GM18505 (cell line): ENCODE results near the gene HBE1.
"Not testable (repeated sequence)": the region's sequence is repeated elsewhere in the genome, so short reads cannot be mapped to it uniquely, and the experiment has no call there.

Experiments used
- ATAC-seq: cut with Tn5 transposase; IDR thresholded peaks from one replicate; pipeline ENCODE4 v1.9.1; 2021; ENCODE audit not compliant: unreplicated experiment
- POLR2A ChIP-seq: IDR thresholded peaks from 4 replicates; pipeline ENCODE4 v1.6.1; 2011; ENCODE audit warnings: borderline replicate concordance; ENCODE audit not compliant: insufficient read depth, insufficient read length; ENCODE audit errors: extremely low read depth

The HBE1 gene

GRCh38 chr11:5269715-5270147 is at the start of gene HBE1:
HBE1 (minus strand) TSS chr11:5269945; CDS start chr11:5269890, 55 bp downstream.
- TF ChIP-seq POLR2A: no peak
- ATAC-seq: no peak

GRCh38 chr11:5317292-5317691 is 47.5 kb upstream of the HBE1 start:
- TF ChIP-seq POLR2A: no peak

DNA sequence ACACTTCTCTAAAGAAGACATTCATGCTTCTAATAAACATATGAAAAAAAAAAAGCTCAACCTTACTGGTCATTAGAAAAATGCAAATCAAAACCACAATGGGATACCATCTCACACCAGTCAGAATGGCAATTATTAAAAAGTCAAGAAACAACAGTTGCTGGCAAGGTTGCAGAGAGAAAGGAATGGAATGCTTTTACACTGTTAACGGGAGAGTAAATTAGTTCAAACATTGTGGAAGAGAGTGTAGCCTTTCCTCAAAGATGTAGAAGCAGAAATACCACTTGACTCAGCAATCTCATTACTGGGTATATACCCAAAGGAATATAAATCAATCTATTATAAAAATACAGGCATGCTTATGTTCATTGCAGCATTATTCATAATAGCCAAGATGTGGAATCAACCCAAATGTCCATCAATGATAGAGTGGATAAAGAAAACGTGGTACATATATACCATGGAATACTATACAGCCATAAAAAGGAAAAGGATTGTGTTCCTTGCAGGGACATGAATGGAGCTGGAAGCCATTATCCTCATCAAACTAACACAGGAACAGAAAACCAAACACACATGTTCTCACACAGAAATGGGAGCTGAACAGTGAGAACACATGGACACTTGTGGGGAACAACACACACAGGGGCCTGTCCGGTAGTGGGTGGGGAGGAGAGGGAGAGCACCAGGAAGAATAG is 43.7 kb upstream of the HBE1 start:
- ATAC-seq: not testable (repeated sequence)

More at GRCh38 chr11:5317292-5317691, 47.5 kb upstream of the HBE1 start:
- no peak for ATAC-seq

GRCh38 chr11:5310423-5310822 is 40.7 kb upstream of the HBE1 start:
- no peak for TF ChIP-seq POLR2A
- no peak for ATAC-seq

- no peak for ATAC-seq
- TF ChIP-seq POLR2A: no peak
Observed at GRCh38 chr11:5307256-5308019, 37.7 kb upstream of the HBE1 start.

DNA sequence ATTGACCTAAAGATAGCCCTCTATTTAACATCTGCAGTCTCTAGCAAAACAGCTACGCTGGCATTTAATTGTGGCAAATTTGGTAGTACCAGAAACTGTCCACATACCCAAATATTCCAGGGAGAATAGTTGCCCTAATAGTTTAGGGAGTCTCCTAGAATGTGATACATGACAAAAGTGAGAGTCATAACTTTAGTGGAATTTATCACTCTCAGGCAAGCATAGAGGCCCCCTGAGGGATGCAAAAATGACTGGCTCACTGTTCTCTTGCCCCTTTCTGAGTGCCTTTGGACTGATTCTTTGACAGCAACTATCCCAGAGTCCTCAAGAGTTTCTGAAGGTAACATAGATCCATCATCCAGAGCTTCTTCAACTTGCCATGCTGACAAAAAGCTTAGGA is 34.3 kb upstream of the HBE1 start:
- no peak for ATAC-seq
- no peak for TF ChIP-seq POLR2A

GRCh38 chr11:5303626-5304025 is 33.9 kb upstream of the HBE1 start:
- no peak for ATAC-seq
- no peak for TF ChIP-seq POLR2A

DNA sequence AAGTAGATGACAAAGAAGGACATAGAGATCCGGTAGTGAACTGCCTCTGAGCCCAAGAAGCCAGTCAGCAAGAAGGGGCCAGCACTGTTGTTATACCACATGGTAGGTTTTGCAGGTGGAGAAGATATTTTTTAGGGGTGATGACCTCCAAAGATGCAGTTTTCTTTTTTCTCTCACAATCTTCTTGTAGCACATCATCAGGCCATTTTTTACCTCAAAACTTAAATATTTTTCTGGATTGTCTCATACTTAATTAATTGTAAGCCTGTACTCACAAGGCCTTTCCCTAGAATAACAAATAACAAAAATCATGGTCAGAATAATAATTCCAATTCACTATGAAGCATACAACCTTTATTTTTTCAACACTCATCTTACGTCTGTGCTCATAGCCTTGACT is 32.1 kb upstream of the HBE1 start, which contains the start of gene OR51B4:
TSS of gene OR51B4 (minus strand) at position 101 of the 400 bp plus-strand sequence. CDS start at position 101, 0 bp downstream.
- TF ChIP-seq POLR2A: no peak
- ATAC-seq: no peak

GRCh38 chr11:5300251-5300650 is 30.5 kb upstream of the HBE1 start:
- no peak for TF ChIP-seq POLR2A
- ATAC-seq: no peak

DNA sequence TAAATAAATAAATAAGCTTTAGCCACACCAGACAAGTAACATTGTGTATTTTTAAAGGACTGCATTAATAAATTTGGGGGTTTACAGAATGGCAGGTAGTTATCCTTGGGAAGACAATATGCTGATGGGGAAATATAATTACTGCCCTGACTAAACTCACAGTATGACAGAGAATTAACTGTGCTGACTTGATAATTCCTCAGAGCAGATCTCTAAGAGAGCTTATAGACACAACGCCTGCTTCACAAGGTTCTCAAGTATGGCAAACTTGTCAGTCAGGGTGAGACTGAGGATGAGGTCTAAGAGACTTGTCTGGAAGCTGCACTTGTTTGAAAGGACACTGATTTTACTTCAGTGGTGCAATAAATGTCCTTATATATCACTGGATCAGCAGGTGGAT is 28.7 kb upstream of the HBE1 start:
- TF ChIP-seq POLR2A: no peak
- no peak for ATAC-seq

DNA sequence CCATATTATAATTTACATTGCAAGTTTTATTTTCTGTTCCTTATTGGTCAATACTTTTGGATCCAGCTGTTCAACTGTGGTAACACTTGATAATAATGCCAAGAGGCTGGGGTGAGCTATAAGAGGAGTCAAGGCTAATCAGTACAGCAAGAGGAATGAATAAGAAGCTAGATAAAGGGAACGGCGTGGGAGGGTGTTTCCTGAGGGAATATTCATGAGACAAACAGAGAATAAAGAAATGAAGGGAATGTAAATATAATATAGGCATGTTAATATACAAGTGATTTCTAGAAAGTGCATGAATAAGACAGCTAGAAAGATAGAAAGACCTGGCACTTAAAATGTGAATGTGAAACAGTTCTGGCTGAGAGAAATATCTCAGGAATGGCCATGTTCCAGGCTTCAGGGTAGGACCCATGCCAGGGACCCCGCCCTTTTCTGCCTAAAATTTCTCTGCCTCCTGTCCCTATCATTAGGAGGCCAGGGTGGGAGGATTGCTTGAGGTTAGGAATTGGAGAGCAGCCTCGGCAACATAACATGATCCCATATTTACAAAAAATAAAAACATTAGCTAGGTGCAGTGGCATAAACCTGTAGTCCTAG is 28.1 kb upstream of the HBE1 start:
- no peak for TF ChIP-seq POLR2A
- ATAC-seq: no peak

GRCh38 chr11:5294342-5294995 is 24.7 kb upstream of the HBE1 start:
- not testable (repeated sequence) for ATAC-seq

- no peak for TF ChIP-seq POLR2A
- ATAC-seq: no peak
Observed at GRCh38 chr11:5293028-5293427, 23.3 kb upstream of the HBE1 start.
